Measurements from ENCODE around the gene SSRP1.

The SSRP1 gene

DNA sequence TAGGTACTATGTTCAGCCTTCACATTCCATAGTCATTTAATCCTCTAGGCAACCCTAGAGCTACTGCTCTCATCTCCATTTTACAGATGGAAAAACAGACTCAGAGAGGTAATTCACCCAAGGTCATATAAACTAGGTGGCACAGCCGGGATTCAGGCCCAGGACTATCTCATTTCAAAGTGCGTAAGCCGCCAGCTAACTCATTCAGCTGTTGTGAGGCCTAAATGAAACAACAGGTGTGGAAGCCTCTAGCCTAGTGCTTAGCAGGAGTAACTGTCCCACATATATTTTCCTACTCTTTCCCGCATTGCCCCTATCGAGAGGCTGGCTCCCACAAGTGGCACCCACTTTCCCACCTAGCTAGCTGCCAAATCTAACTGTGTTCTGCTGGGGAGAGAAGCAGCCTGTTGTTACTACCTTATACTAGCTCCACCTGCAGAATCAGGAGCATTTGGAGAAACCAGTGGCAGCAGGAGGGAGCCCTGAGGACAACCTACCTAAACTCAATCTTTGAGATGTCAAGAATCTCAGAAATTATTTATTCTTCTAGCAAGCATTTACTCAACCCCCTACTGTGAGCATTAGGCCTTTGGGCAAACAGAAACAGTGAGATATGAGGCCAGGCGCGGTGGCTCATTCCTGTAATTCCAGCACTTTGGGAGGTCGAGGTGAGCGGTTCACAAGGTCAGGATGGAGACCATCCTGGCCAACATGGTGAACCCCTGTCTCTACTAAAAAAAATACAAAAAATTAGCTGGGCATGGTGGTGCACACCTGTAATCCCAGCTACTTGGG is 24.4 kb upstream of the SSRP1 start:
- DNase-seq = peak; percentile 31

- DNase-seq = no peak
Observed at GRCh38 chr11:57359396-57359795, 23.7 kb upstream of the SSRP1 start.

- no peak for DNase-seq
Observed at GRCh38 chr11:57358991-57359390, 23.3 kb upstream of the SSRP1 start.

DNA sequence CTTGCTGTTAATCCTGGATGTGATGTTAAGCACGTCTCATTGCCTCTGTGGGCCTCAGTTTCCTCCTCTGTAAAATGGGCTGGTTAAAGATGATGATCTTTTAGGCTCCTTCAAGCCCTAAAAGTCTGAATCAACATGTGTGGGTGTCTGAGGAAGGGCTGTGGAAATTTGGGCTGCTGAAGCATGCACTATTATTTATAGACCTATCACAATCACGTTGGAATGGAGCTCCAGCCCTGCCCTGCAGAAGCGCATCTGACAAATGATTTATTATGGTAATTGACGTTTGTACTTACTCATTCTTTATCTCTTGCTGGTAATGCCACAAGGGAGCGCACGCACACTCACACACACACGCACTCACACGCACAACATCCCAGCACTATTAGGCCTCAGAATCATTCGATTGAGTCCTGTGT is 22.9 kb upstream of the SSRP1 start:
- DNase-seq = no peak

- peak; percentile 45 for DNase-seq
Observed at GRCh38 chr11:57357856-57358255, 22.2 kb upstream of the SSRP1 start.

- DNase-seq = no peak
Observed at GRCh38 chr11:57357310-57357709, 21.6 kb upstream of the SSRP1 start.

GRCh38 chr11:57356268-57356667 is 20.6 kb upstream of the SSRP1 start:
- DNase-seq = no peak

DNA sequence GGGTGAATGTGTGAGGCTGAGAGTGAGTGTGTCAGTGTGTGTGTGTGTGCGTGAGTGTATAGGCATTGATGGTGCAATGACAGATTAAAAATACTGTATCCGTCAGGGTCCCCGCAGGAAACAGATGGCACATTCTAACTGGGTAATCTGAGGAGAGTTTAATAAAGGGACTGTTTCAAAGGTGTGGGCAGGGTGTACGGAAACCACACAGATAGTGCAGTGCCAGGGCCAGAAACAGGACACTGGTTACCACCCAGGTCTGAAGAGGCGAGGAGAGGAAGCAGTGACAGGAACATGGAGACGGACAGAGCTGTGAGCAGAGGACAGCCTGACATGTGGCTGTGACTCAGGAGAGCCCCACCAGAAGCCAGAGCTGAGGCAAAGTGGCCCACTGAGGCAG is 19.0 kb upstream of the SSRP1 start:
- peak; percentile 71 for DNase-seq

- peak; percentile 26 for DNase-seq
Observed at GRCh38 chr11:57353852-57354251, 18.2 kb upstream of the SSRP1 start.

DNA sequence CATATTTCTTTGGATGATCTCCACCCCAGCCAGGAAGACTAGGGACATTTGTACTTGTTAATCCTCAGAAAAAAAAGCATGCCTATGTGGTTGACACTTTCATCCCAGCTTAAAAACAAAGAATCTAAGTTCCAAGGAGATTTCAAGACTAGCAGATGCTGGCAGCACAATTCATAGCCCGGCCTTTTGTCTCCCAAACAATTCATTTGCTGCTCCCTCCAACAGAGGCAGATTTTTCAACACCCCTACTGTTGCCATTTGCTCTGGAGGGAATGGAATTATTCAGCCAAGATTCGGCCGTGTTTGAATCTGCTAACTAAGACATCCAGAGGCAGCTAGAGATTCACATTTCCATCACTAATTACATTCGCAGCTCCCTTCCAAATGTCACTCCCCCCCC is 17.8 kb upstream of the SSRP1 start:
- DNase-seq = peak; percentile 32

GRCh38 chr11:57353036-57353435 is 17.3 kb upstream of the SSRP1 start:
- no peak for DNase-seq

DNA sequence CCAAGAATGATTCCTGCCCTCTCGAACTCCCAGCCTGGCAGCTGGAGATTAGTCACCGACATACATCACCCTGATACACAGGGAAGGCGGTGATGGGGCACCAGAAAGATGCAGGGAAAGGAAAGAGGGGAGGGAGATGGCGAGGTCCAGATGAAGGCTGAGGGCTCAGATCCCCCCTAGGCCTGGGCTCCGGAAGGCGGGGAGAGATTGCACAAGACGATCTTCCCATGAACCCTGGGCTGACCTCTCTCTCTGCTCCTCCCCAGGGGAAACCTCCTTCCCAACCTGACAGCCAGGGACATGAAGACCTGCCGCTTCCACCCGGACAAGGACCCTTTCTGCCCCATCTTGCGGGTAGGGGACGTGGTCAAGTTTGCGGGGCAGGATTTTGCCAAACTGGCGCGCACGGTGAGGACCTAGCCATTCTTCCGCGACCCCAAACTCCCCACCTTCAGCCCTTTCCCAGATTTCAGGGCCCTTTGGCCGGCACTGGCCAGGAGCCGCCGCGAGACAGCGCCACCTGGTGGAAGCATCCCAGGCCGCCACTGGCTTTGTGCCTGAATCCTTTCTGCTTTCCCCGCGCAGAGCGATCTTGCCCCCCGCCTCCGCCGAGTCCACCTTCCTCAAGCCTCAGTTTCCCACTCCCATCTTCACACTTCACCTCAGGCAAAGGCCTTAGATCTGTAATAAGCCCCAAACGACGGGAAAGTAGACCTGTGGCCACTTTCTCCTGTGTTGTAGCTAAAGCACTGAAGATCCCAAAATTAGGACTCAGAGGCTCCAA is 14.0 kb upstream of the SSRP1 start:
- DNase-seq = no peak

GRCh38 chr11:57348636-57349313 is 13.1 kb upstream of the SSRP1 start:
- no peak for DNase-seq

- peak; percentile 8 for DNase-seq
Observed at GRCh38 chr11:57348052-57348451, 12.4 kb upstream of the SSRP1 start.

GRCh38 chr11:57347336-57347735 is 11.6 kb upstream of the SSRP1 start:
- DNase-seq = no peak

DNA sequence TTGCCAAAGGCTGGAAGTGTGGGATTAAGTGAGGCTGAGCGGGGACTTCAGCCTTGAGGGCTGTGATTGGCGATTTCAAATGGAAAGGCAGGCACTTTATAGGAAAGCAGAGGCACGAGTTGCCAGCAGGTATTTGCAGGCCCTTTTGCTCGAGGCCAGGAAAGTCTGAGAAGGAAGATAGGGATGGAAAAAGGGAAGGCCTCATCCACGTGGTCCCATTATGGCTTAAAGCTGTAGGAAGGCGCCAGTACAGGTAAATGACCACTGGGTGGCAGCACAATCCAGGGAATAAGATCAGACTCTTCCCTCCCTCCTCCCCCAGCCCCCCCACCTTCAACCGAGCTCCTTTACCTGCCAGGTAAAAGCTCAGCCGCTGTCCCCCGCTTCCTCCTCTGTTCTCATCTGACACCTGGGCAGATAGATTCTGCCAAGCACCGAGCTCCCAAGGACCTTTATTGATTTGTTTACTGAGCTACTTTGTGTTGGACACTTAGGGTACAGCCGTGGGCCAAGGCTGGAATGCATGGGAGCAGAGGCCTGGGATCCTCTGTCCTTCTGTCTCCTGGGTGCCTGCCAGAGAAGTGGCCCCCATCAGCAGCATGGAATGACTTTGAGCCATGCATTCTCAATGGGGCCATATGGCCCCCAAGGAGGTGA is 10.0 kb upstream of the SSRP1 start:
- DNase-seq = peak; percentile 92

- no peak for DNase-seq
Observed at GRCh38 chr11:57344826-57345225, 9.1 kb upstream of the SSRP1 start.

DNA sequence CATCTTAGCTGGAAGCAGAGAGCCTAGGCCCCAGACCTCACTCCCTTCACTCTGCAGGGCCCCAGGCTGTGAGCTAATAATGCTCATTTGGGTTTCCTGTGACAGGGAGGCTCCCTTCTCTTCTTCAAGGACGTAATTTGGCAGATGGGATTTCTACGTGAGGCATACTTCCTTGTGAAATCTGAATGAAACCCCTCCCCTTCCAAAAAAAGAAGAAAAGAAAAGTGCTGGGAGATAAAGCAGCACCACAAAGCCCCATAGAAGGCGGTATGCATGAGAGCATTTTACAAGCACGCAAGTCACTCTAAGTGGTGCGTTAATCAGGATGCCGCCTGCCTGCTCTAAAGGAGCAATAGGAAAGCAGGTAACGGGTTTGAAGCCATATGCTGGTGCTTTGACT is 8.1 kb upstream of the SSRP1 start:
- DNase-seq = peak; percentile 68

- DNase-seq = no peak
Observed at GRCh38 chr11:57342702-57343101, 7.0 kb upstream of the SSRP1 start.

DNA sequence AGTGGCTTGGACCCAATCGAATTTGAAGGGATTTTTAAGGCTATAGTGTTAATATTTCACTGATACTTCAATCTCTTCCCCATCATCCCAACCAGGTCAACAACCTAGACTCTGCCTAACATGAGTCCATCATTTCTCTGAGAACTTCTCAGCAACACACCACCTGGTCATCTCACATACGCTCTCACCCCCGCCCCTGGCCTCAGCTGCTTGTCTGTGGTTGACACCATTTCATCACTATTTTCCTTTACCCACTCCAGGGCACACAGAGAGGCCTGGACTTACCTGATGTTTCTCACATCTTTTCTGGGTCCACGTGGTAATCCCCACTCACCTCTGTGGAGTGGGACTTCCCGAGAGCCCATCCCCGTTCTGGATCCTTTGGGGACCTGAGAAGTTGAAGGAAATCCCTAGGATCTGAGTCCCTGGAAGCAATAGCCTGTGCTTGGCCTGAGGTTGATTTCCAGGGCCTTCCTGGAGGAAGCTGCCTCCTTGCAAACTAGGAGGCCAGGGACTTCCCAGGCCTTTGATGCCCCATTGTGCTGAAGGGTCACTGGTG is 5.6 kb upstream of the SSRP1 start:
- DNase-seq = no peak

- peak; percentile 91 for DNase-seq
Observed at GRCh38 chr11:57340039-57340615, 4.4 kb upstream of the SSRP1 start.

- DNase-seq = no peak
Observed at GRCh38 chr11:57339328-57339727, 3.6 kb upstream of the SSRP1 start.

All from NCI-H82 (cell line).